ENCODE measurements around the gene LARGE1.

DNA sequence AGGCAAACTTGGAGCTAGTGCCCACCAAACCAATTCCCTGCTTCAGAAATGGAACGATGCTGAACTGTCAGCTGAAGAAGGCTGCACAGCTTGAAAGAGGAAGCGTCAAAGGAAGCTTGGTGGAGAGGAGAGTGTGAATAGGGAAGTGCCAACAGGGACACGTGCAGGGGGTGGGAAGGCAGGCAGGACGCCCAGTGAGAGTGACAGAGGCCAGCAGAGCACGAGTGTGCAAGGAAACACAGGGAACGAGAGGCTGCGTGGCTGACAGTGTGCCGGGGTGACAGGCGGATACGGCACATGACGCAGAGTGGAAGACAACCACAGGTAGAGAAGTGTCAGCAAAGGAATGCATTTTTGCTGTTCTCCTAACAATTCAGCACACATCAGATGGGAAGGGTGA lies 196.4 kb downstream of the LARGE1 start:
- TF ChIP-seq TAF1 (IDR thresholded peaks at IDR 0.05; ENCODE audit: low read depth) (no peak), EGR1 (IDR thresholded peaks at IDR 0.05) (no peak), YY1 (IDR thresholded peaks at IDR 0.05; ENCODE audit: low read depth) (no peak), EP300 (IDR thresholded peaks at IDR 0.05; ENCODE audit: borderline replicate concordance) (no peak), RAD21 (IDR thresholded peaks at IDR 0.05; ENCODE audit: low read depth) (no peak), TCF12 (IDR thresholded peaks at IDR 0.05; ENCODE audit: low read depth) (no peak)
- TF ChIP-seq, protein P1, sequence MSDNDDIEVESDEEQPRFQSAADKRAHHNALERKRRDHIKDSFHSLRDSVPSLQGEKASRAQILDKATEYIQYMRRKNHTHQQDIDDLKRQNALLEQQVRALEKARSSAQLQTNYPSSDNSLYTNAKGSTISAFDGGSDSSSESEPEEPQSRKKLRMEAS (IDR thresholded peaks at IDR 0.05), result no peak
